Heart left ventricle (tissue), 16 donors: ENCODE measurements around the gene GALNT18. TPM values are rescaled to one million over a fixed set of nuclear protein-coding genes. Genes with fewer than 3 reads are reported as not detected.
A peak's percentile ranks its signal among the peaks of the same experiment; 100 is the strongest.

Experiments used
- ATAC-seq, 4 donors: fragments of 200-7000 bp; cut with Tn5 transposase; one replicate each; pipeline ENCODE4 v1.9.1; 2020 to 2022; ENCODE audit warnings: moderate library complexity in 4 of 4, mild to moderate bottlenecking in 3 of 4, moderate number of reproducible peaks in 1 of 4
- DNase-seq, 5 donors: peaks; one replicate each; pipeline ENCODE4 v3.0.0-alpha.2; 2020
- H3K27ac ChIP-seq, 12 donors: fragments of 200-600 bp; sonication (generic) in 4 of 12; one replicate each; pipeline versions ENCODE4 v1.5.0 to v1.8.0; 2016 to 2022; ENCODE audit warnings: mild to moderate bottlenecking in 2 of 12
- H3K27me3 ChIP-seq, 9 donors: fragments of 200-600 bp; sonication (generic) in 2 of 9; one replicate each; pipeline versions ENCODE4 v1.5.1 to v1.8.0; 2016 to 2022; ENCODE audit warnings: mild to moderate bottlenecking in 3 of 9
- H3K36me3 ChIP-seq, 9 donors: fragments of 200-600 bp; sonication (generic) in 2 of 9; one replicate each; pipeline versions ENCODE4 v1.5.0 to v1.8.0; 2018 to 2022; ENCODE audit warnings: mild to moderate bottlenecking in 2 of 9
- H3K4me1 ChIP-seq, 12 donors: fragments of 200-600 bp; sonication (generic) in 4 of 12; one replicate each; pipeline versions ENCODE4 v1.5.0 to v1.8.0; 2016 to 2022; ENCODE audit warnings: mild to moderate bottlenecking in 3 of 12
- H3K4me3 ChIP-seq, 12 donors: fragments of 200-600 bp; sonication (generic) in 4 of 12; one replicate each; pipeline versions ENCODE4 v1.5.0 to v1.8.0; 2017 to 2022; ENCODE audit warnings: mild to moderate bottlenecking in 9 of 12, moderate library complexity in 4 of 12
- H3K9me3 ChIP-seq, 12 donors: fragments of 200-600 bp; sonication (generic) in 4 of 12; one replicate each; pipeline versions ENCODE4 v1.5.0 to v1.8.0; 2016 to 2022; ENCODE audit warnings: mild to moderate bottlenecking in 1 of 12
- CTCF ChIP-seq, 12 donors: fragments of 200-600 bp; sonication (generic) in 4 of 12; IDR thresholded peaks; one replicate each; pipeline versions ENCODE4 v1.5.0 to v1.8.0; 2018 to 2022; ENCODE audit warnings: antibody characterized with exemption in 12 of 12, mild to moderate bottlenecking in 5 of 12
- POLR2A ChIP-seq, 2 donors: fragments of 450-650 bp; IDR thresholded peaks; one replicate each; pipeline ENCODE4 v1.6.1; 2017; ENCODE audit warnings: antibody characterized with exemption in 2 of 2, mild to moderate bottlenecking in 2 of 2, moderate library complexity in 2 of 2
- WGBS, 4 donors: extraction: QIAGEN DNeasy Blood & Tissue Kit in 2 of 4; methylation state at CpG; one replicate each; pipeline versions ENCODE4 v1.1.5 to v1.1.7; 2013 to 2018; 5-methylcytosine and 5-hydroxymethylcytosine counted together
- intact Hi-C, 10 donors: fragments of 100-400 bp; cut with DNase I; formaldehyde crosslinking; loops; one replicate each; pipeline versions ENCODE4 v1.11.1 to v1.14.2; 2022
- polyA plus RNA-seq, 2 donors: library from polyadenylated mRNA; stranded (reverse); fragments of 200-250 nt; gene quantifications; one replicate each; pipeline ENCODE4 v1.2.3, GENCODE V29; 2013
- total RNA-seq, 9 donors: library from RNA; depleted of rRNA in 2 of 9; stranded (reverse); fragments of >200 nt in 2 of 9; fragmentation: NEBNext Ultra II Directional in 3 of 9; extraction: Animal tissue kit (Norgen Biotek cat#: 25700) in 3 of 9; gene quantifications; one replicate each; pipeline versions ENCODE4 v1.1.0 to v1.2.4, GENCODE V29; 2016 to 2023
- donor health status: ischemic (EF 13 %, LVEDD 7.1; RV severe dilation, severe dysfunction).
- donor health status: healthy with polysubstance abuse.
- donor health status: DM: no; HTN: yes; CAD: no.
- donor health status: DM: no; HTN: no; CAD: no.
- donor health status: ischemic (EF 25% LVEDD 6.9; RV normal size, moderate dysfunction).
- donor health status: ischemic (EF 25% LVEDD 5.7; RV mildly dilated, moderate dysfunction).
- donor health status: healthy.
- donor health status: DM: yes; HTN: yes; CAD: no.
- donor health status: ischemic (EF 35%, LVEDD 5.7; RV mildly dilated, moderate dysfunction).
- donor health status: nonischemic (EF 11% LVEDD 7.7; RV severe dilation, severe dysfunction).
- donor health status: DM: yes; HTN: yes; CAD: no.
- donor health status: PGD.
- donor health status: ischemic (EF 29% LVEDD 5.4; RV normal size, mild dysfunction).
- donor health status: nonischemic (EF 23%, LVEDD 6.1; RV moderate dilation, normal function).

GALNT18 gene
- total and polyA plus RNA-seq, 11 donors = 9.0 to 31.8 (median 17.3) TPM

- intact Hi-C loops = no loop called here
- ATAC-seq = no peak
- TF ChIP-seq POLR2A (IDR thresholded peaks at IDR 0.05) (no peak), CTCF (IDR thresholded peaks at IDR 0.05) (no peak)
- H3K36me3 ChIP-seq = no peaks in the 10 kb centered on the region
- WGBS, 4 donors = 88 to 93% (median 91%) methylated on average over 2 of the region's 2 CpGs
- H3K4me1 ChIP-seq = peaks cover 0 to 75% (median 29%) of the 10 kb centered on the region in 12 donors
- no peak overlapping the region for H3K4me3 ChIP-seq
- DNase-seq = peak in 1 of 5 donors; percentile 1
- peak overlapping the region in 2 of 12 donors; percentile 17 to 54 for H3K27ac ChIP-seq
- no peaks in the 10 kb centered on the region for H3K27me3 ChIP-seq
- no peaks in the 10 kb centered on the region for H3K9me3 ChIP-seq
Measured at GRCh38 chr11:11588243-11588642, 33.6 kb downstream of the GALNT18 start.

- DNase-seq = peak in 1 of 5 donors; percentile 3
- TF ChIP-seq POLR2A (IDR thresholded peaks at IDR 0.05) = no peak
- TF ChIP-seq CTCF (IDR thresholded peaks at IDR 0.05) = no peak
- Histone ChIP-seq H3K27me3 (no peaks in the 10 kb centered on the region), H3K4me1 (peaks cover 3 to 82% (median 40%) of the 10 kb centered on the region in 12 donors), H3K27ac (peak overlapping the region in 1 of 12 donors; percentile 68), H3K4me3 (no peak overlapping the region), H3K9me3 (no peaks in the 10 kb centered on the region), H3K36me3 (no peaks in the 10 kb centered on the region)
- ATAC-seq = no peak
- intact Hi-C loops = no loop called here
- 82 to 88% (median 83%) methylated on average over 4 of the region's 4 CpGs for WGBS, 4 donors
Measured at GRCh38 chr11:11587122-11587521, 34.7 kb downstream of the GALNT18 start.

GRCh38 chr11:11586465-11586864, 35.3 kb downstream of the GALNT18 start:
- H3K9me3 ChIP-seq = no peaks in the 10 kb centered on the region
- TF ChIP-seq POLR2A (IDR thresholded peaks at IDR 0.05) (no peak), CTCF (IDR thresholded peaks at IDR 0.05) (no peak)
- ATAC-seq = peak; percentile 7 to 47 (median 30)
- H3K36me3 ChIP-seq = no peaks in the 10 kb centered on the region
- no peak overlapping the region for H3K4me3 ChIP-seq
- no peaks in the 10 kb centered on the region for H3K27me3 ChIP-seq
- DNase-seq = peak in 1 of 5 donors; percentile 8
- intact Hi-C loops = no loop called here
- peaks cover 10 to 82% (median 44%) of the 10 kb centered on the region in 12 donors for H3K4me1 ChIP-seq
- peak overlapping the region in 3 of 12 donors; percentile 1 to 68 (median 54) for H3K27ac ChIP-seq
- WGBS, 4 donors = 61 to 77% (median 65%) methylated on average over 7 of the region's 7 CpGs

- H3K27ac ChIP-seq = no peak overlapping the region
- ATAC-seq = no peak
- intact Hi-C loops = loop anchor here in 6 of 10 donors (5.0 kb wide), 3 partner anchors 32 to 48 kb away; no protein-coding TSS in a partner anchor
- 96 to 99% (median 97%) methylated on average over 1 of the region's 1 CpG for WGBS, 4 donors
- H3K4me1 ChIP-seq = peaks cover 12 to 88% (median 54%) of the 10 kb centered on the region in 12 donors
- no peak for DNase-seq
- no peak overlapping the region for H3K4me3 ChIP-seq
- no peaks in the 10 kb centered on the region for H3K27me3 ChIP-seq
- H3K36me3 ChIP-seq = no peaks in the 10 kb centered on the region
- no peaks in the 10 kb centered on the region for H3K9me3 ChIP-seq
- no peak for TF ChIP-seq POLR2A (IDR thresholded peaks at IDR 0.05)
- no peak for TF ChIP-seq CTCF (IDR thresholded peaks at IDR 0.05)
Measured at GRCh38 chr11:11584937-11585336, 36.9 kb downstream of the GALNT18 start.
